ENCODE data around the gene FLYWCH2. TPM values are rescaled to one million over a fixed set of nuclear protein-coding genes. Genes with fewer than 3 reads are reported as not detected.

The FLYWCH2 gene
- polyA plus RNA-seq, 1 donor: 15.2 TPM

DNA sequence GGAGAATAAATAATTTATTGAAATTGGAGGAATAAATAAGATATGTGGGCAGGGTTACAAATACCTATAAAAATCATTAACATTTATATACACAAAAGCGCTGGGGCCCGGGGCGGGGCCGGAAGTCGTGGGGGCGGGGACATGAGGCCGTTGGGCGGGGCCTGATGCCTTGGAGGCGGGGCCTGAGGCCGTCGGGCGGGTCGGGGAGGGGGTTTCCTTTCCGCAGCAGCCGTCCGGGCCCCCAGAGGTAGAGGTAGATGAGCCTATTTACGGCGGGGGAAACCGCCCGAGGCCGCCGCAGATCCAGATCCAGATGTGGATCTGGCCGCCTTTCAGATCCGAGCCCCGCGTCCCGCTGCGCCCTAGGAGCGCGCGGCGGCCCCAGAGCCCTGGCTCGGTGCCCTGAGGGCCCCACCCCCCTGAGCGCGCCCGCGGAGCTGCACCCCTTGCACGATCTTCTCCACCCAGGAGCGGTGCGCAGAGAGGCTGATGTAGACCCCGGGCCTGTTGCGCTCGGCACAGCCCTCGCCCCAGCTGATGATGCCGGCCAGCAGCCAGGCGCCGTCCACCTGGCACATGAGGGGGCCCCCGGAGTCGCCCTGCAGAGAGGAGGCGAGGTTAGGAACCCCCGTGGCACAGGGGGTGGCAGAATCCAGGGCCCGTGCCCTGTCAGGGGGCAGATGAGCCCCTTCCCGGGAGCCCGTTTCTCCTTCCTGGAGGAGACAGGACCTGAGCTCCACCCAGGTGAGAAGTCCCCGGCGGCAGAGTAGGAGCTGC lies 30.1 kb upstream of the FLYWCH2 start:
- DNase-seq: no peak

DNA sequence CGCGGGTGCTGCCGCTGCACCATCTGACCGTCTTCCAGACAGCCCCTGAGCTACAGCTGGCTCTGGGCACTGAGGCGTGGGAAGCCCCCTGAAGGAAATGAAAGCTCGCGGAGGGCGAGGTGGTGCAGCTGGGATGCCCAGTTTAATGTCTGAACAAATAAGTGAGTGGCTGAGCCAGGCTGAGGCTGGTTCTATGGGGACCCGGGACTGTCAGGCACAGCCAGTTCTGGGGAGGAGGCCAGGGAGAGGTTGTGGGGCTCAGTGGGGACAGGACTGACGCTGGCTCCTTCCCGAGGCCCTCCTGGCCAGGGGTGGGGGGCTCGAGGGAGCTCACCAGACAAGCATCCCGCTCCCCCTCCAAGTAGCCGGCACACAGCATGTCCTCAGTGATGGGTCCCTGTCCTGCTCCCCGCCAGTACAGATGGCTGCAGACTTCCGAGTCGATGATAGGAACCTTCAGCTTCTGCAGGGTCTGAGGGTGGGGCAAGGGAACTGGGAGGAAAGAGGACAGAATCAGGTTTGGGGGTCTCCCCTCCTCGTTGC lies 29.4 kb upstream of the FLYWCH2 start:
- DNase-seq: no peak

DNA sequence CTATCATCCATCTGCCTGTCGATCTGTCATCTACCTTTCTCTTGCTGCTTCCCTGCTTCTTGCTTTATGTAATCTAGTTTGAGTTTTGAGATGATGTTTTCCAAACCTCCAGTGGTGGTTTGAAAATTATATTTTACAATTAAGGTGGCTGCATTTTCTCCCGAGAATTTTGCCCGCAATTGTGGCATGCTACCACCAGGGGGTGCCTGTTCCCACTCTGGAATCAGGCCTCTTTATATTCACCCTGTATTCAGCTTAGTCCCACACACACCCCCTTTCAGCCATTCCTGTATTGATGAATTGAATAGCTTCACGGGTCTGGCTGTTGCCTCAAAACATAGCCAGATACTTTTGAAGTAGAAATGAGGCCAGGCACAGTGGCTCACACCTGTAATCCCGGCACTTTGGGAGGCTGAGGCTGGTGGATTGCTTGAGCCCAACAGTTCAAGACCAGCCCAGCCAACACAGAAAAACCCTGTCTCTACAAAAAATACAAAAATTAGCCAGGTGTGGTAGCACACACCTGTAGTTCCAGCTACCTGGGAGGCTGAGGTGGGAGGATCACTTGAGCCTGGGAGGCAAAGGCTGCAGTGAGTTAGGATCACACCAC lies 28.2 kb upstream of the FLYWCH2 start:
- DNase-seq: no peak

DNA sequence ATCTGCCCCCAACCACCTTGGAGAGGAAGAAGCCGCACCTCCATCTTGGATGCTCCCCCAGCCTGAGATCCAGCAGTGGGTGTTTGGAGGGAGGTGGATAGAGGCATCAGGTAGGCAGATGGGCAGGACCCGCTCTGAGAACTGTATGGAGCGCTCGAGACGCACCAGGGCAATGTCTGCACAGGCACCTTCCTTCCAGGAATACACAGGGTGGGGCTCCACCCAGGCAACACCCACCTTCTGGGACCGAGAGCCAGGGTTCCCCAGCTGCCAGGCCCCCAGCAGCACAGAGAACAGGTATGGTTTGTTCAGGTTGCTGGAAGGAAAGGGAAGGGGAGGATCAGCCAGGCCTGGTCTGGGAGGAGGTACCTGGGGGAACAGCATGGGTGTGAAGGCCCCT lies 27.5 kb upstream of the FLYWCH2 start:
- no peak for DNase-seq

DNA sequence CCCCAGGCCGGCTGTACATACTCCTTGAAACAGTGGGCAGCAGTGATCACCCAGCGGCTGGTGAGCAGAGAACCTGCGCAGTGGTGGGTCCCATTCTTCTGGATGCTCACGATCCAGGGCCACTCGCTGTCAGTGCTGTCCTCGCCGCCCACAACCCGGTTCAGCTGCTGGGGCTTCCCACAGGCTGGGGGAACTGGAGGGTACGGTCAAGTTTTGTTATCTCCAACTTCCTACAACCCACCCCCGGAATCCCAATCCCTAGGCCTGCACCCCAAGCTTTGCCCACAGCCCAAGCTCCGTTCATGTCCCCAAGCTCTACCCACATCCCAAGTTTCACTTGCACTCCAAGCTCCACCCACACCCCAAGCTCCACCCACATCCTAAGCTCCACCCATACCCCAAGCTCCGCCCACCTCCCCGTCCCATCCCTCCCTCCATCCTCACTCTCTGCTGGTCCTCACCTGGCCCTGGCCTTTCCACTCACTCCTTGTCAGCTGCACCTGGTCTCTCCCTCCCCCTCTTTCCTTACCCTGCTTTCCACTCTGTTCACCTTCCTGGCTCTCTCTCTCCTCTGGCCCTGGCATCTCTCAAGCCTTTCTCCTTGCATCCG lies 26.8 kb upstream of the FLYWCH2 start:
- DNase-seq: no peak

DNA sequence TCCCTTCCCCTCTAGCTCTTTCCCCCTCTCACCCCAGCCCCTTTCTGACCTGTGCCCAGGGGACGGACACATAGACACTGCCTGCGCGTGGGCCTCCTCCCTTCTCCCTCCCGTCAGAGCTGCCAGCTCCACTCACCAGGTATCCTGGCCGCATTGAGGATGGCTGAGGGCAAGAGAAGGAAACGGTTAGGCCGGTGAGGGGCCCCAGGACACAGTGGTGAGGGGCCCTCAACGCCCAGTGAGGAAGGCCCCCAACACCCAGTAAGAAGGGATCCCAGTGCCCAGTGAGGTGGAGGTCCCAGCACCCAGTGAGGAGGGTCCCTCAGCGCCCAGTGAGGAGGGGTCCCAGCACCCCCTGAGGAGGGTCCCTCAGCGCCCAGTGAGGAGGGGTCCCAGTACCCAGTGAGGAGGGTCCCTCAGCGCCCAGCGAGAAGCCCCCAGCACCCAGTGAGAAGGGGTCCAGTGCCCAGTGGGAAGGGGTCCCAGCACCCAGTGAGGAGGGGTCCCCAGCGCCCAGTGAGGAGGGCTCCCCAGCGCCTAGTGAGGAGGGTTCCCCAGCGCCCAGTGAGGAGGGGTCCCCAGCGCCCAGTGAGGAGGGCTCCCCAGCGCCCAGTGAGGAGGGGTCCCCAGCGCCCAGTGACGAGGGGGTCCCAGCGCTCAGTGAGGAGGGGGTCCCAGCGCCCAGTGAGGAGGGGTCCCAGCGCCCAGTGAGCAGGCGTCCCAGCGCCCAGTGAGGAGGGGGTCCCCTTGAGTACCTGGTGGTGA lies 26.1 kb upstream of the FLYWCH2 start:
- no peak for DNase-seq

DNA sequence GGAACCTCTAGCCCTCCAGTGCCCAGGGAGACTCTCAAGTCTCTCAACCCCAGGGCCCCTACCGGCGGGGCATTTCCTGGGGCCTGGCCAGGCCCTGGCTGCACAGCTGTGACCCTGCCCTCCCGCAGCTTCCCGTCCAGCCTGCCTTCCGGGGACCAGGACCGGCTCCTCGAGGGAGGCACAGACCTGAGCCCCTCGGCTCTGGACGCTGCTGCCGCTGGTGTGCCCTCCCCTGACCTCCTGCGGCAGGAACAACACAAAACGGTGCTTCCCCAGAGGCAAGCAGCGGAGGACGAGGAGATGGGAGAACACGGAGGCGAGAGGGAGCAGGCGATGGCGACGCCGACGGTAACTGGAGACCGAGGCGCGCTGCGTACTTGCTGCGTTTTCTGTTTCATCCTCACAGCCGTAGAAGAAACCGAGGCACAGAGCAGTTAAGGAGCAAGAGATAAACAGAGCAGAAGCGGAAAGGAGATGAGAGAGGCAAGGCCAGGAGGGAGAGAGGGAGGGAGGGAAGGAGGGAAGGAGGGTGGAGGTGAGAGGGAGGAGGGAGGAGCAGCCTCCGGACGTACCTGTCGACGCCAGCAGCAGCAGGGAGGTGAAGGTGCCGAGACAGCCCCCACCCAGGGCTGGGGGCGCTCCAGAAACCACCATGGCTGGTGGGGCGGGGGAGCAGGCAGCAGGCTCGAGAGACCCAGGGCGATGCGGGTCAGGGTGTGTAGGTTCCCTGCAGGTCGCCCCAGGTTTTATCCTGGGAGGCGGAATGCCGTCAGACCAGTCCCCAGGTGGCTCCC lies 25.4 kb upstream of the FLYWCH2 start, which contains the start of gene PRSS22:
Gene PRSS22 (minus strand): TSS at position 720 of the 794 bp plus-strand sequence. CDS start 66 bp downstream, at position 654.
- no peak for DNase-seq

DNA sequence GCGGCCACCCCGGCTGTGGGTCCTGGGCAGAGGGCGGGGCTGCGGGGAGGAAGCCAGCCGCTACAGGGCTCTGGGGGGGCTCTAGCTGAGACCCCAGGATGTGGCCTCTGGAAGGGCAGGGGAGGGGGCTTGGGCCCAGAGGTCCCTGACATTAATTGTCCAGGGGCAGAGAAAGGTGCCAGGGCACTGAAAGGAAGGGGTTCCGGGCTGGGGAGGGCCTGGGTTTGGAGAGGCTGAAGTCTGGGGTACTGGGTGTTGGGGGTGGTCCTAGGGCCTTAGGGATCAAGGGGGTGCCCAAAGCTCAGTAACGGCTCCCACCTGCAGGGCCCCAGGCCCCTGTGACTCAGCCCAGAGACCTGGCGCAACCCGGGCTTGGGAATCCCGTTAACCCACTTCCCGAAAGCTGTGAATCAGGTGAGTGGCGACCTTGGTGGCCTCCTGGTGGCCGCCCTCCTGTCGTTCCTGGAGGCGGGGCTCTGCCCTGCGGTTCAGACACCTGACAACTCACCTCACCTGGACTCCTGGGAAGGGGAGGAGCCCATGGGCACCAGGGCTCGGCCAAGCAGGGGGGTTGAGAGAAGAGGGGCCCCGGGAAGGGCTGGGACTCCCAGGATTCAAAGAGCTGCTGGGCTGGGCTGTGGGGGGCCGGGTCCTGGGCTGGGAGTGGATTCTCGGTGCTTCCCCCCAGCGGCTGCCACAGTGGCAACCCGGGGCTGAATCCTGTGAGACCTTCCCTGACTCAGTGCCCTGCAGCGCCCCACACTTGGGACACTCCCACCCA lies 24.6 kb upstream of the FLYWCH2 start:
- peak; percentile 46 for DNase-seq

DNA sequence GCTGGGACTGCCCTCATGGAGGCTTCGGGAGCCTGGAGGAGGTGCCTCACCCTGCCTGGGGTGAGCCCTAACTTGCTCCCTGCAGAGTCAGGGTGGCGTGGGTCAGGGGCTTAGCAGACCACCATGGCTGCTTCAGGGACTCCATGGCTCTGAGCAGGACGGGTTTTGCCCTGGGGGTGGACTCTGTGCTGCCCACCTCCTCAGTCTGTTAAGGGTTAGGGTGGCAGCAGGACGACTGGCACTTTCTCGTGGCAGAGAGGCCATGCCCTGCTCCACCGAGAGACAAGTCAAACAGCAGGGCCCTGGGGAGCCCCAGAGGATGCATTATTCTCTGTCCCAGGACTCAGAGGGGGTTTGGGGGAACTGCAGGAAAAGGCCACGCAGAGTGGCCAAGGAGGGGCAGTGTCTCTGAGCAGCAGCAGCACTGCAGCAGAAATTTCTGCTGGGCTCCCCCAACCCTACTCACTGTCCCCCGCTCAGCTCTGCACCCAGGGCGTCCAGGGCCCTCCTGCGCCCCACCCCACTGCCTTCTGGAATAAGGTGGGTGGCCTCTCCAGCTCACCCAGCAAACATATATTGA lies 23.2 kb upstream of the FLYWCH2 start:
- no peak for DNase-seq

DNA sequence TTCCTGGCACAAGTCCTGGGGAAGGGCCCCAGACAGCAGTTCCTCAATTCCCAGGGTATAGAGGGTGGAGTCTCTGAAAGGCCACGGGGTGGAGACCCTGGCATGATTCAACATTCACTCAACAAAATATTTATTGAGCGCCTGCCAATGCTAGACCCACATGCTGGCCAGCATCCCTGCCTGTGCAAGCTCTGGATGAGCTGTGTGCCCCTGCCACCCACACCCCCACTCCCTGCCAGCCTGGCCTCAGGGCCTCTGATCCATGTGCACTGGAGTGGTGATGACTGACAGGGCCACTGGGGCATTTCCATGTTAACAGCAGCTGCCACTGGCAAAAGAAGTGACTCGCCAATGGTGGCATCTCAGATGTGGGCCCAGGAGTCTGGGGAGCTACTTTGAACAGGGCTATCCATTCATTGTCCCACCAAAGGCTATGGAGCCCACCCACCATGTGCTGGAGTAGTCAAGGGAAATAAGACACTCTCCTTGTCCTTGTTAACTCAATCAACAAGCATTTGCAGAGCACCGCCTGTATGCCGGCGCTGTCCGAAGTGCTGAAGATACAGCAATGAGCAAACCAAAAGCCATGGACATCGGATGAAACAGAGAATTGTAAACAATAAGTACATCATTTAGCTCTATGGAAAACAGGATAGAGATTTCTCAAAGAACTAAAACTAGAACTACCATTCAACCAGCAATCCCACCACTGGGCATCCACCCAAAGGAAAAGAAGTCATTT lies 22.0 kb upstream of the FLYWCH2 start:
- DNase-seq: no peak

DNA sequence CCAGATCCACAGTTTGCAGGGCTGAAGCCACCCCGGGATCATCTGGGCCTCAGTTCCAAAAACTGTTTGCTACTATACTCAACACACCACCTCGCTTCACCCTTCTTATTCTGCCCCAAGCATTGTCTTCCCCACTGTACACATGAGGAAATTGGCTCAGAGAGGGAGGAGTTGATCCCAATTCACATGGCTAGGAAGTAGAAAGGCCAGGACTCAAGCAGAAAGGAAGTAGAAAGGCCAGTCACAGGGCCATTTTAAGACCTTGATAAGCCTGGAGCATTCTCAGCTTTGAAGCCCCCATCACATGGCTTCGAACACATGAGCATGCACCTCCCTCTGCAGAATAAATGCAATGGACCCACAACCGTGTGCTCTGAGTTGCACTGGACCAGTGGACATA lies 17.4 kb upstream of the FLYWCH2 start:
- DNase-seq: no peak

DNA sequence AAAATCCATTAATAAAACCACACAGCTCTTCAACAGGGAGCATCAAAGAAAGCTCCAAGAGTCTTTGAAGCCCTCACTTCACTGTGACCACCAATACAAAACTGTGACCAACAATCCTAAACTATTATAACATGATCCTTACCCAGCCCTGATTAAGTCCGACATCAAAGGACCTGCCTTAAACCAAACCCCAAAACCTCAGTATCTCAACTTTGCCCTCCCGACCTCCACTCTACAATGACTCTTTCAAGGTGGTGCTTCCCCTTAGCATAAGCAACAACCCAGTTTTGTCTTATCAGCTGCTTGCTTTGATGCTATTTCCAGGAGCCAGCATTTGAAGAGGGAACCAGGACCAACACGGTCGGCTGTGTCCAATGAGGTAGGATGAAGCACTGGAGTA lies 16.6 kb upstream of the FLYWCH2 start:
- no peak for DNase-seq

DNA sequence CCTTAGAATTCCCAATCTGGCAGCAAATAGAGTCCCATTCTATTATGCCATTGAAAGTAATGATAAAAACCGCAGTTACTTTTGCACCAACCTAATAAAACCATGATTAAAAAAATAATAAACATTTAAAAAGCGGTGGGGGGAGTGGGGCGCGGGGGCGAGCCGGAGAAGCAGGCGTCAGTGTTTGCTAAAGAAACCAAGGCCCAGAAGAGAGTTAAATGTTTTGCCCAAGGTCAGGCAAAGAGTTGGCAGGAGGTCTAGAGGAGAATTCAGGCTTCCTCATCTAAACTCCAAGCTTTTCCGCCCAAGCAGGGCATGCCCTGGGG lies 15.4 kb upstream of the FLYWCH2 start:
- DNase-seq: no peak

DNA sequence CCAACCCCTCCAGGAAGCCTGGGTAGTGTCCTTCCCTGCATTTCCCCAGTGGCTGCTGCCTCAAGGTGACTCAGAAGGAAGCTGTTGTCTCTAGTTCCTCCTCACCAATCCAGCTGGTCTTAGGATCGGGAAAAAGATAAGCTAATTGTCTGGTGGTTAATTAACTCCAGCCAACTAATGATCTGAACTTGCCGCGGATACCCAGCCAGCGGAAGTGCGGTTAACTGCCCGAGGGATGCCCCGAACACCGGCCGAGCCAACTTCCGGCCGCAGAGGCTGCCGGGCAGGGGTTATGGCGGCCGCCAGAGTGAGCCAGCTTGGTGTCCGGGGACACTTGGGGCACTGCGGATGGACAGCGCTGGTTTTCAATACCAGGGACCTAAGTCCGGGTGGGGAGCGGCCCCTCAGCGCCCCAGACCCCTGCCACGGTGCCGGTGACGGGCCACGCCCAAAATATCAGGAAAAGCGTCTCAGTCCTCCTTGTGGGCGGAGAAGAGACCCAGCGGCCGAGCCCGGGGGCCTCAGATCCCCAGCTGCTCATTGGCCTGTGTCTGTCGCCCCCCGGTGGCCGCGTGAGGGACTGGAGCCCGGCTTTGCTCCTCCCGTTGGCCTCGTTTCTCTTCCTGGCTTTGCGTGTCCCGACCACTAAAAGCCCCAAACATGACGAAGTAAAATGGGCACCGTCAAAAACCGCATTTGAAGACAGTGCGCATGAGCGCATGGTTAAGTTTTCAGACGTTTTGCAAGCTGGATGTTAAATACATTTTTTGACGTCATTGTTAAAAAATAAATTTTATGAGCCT lies 14.8 kb upstream of the FLYWCH2 start:
- DNase-seq: peak; percentile 91

DNA sequence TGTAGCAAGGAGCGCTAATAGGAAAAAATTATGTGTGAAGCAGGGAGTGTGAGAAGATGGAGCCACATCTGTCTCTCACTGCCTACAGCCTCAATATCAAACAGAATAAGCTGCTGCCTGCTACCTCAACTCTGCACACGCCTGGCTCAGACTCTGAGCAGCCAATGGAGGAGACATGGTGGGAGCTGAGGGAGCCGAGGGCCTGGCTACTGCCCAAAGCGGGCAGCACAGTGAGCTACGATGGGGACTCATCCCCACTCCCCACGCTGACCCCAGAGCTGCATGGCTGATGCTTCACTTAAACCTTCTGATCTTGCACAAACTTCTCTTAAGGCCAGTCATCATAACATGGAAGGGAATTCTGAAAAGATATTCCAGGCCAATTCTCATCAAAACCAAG lies 11.1 kb upstream of the FLYWCH2 start:
- no peak for DNase-seq

DNA sequence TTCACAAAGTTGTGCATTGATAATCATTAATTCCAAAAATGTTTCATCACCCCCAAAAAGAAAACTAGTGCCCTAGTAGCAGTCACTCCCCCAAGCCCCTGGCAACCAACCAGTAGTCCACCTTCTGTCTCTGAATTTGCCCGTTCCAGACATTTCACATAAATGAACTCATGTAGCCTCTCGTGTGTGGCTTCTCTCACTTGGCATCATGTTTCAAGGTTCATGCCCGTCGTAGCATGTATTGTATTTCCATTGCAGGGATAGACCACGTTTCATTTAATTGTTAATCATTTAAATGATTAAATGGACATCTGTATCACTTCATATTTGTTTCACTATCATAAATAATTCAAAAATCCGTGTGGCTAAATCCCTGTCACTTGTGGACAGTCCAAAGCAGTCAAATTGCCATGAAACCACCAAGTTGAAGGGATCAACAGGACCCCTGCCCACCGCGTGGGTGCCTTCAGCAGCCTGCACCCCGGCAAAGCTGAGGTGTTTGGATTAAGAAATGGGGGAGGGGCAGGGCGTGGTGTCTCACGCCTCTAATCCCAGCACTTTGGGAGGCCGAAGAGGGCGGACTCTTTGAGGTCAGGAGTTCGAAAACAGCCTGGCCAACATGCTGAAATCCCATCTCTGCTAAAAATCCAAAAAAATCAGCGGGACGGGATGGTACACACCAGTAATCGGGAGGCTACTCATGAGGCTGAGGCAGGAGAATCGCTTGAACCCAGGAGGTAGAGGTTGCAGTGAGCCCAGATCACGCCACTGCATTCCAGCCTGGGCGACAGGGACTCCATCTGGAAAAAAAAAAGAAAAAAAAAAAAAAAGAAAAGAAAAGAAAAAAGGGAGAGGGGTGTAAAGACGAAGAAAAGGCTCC lies 8.7 kb upstream of the FLYWCH2 start:
- no peak for DNase-seq

DNA sequence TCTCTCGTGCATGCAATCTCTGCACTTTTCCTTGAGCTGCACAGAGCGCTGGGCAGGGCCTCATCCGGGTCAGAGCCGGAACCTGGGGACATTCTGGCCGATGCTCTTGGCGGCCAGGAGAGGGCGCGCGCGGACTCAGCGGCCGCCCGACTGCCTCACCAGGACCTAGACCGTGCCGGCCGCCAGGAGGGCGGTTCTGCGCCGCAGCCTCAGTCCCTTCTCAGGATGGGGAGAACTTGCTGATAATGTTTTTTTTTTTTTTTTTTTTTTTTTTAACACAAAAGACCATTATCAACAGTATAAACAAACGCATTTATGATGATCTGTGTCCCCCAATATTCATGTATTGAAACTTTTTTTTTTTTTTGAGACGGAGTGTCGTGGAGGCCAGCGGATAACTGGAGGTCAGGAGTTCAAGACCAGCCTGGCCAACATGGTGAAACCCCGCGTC lies 8.1 kb upstream of the FLYWCH2 start:
- no peak for DNase-seq
